ENCODE data around the gene SLCO3A1. TPM values are rescaled to one million over a fixed set of nuclear protein-coding genes. Genes with fewer than 3 reads are reported as not detected.

The SLCO3A1 gene
- total and polyA plus RNA-seq, 2 donors (not counting 1 experiment from before 2014, with no cell fraction given), result 8.1 to 16.8 TPM

GRCh38 chr15:92164327-92165000 is 311.0 kb downstream of the SLCO3A1 start:
- Histone ChIP-seq H3K79me2 (ENCODE audit: control insufficient read depth, insufficient read depth, low read length) (no peaks in the 10 kb centered on the region), H3K36me3 (ENCODE audit: control insufficient read depth, insufficient read depth, low read length) (no peaks in the 10 kb centered on the region), H3K4me1 (ENCODE audit: control insufficient read depth, extremely low read depth, insufficient read depth, low read length) (no peaks in the 10 kb centered on the region), H3K4me2 (ENCODE audit: extremely low read depth, insufficient read depth, low read length) (no peak overlapping the region), H4K20me1 (ENCODE audit: control insufficient read depth, extremely low read depth, insufficient read depth, low read length) (no peaks in the 10 kb centered on the region), H3K27me3 (ENCODE audit: control insufficient read depth, insufficient read depth, low read length) (no peaks in the 10 kb centered on the region), H2AFZ (ENCODE audit: low read length) (no peak overlapping the region), H3K4me3 (replicated peaks in 1 of 4; ENCODE audit: control extremely low read depth in 1 of 4, insufficient read depth in 1 of 4, low read depth in 3 of 4, low read length in 4 of 4) (no peak overlapping the region), H3K27ac (ENCODE audit: insufficient read depth, low read length) (no peak overlapping the region), H3K9ac (ENCODE audit: insufficient read depth, low read length) (no peak overlapping the region), H3K9me3 (ENCODE audit: control insufficient read depth, insufficient read depth, low read depth, low read length) (no peaks in the 10 kb centered on the region)
- TF ChIP-seq EZH2 (IDR thresholded peaks at IDR 0.05; ENCODE audit: low read length, missing control alignments), result no peak
- TF ChIP-seq, protein P1, sequence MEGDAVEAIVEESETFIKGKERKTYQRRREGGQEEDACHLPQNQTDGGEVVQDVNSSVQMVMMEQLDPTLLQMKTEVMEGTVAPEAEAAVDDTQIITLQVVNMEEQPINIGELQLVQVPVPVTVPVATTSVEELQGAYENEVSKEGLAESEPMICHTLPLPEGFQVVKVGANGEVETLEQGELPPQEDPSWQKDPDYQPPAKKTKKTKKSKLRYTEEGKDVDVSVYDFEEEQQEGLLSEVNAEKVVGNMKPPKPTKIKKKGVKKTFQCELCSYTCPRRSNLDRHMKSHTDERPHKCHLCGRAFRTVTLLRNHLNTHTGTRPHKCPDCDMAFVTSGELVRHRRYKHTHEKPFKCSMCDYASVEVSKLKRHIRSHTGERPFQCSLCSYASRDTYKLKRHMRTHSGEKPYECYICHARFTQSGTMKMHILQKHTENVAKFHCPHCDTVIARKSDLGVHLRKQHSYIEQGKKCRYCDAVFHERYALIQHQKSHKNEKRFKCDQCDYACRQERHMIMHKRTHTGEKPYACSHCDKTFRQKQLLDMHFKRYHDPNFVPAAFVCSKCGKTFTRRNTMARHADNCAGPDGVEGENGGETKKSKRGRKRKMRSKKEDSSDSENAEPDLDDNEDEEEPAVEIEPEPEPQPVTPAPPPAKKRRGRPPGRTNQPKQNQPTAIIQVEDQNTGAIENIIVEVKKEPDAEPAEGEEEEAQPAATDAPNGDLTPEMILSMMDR (conservative IDR thresholded peaks at IDR 0.05 in 1 of 2, IDR thresholded peaks at IDR 0.05 in 1 of 2; ENCODE audit: low read depth in 1 of 2, low read length in 2 of 2), result no peak
- peak in 1 of 2 donors; percentile 90 for DNase-seq (ENCODE audit: low read depth in 2 of 2)

DNA sequence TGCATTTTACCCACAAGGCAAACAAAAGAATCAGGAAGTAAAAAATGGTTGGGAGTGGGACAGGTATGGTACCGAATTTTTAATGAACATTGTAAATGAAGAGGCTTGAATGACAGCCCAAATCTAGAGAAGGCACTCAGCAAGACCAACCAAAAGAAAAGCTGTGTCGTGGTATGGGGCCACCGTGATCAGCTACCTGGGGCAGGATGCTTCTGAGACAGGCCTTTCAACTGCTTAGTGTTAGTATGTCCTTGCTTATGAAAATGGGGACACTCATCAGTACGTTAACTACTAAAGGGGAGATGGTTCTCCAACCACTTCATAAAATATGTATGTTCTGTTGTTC is 311.5 kb downstream of the SLCO3A1 start:
- no peak overlapping the region for H3K4me2 ChIP-seq (ENCODE audit: extremely low read depth, insufficient read depth, low read length)
- no peaks in the 10 kb centered on the region for H3K27me3 ChIP-seq (ENCODE audit: control insufficient read depth, insufficient read depth, low read length)
- DNase-seq (ENCODE audit: low read depth in 2 of 2), result no peak
- no peaks in the 10 kb centered on the region for H3K4me1 ChIP-seq (ENCODE audit: control insufficient read depth, extremely low read depth, insufficient read depth, low read length)
- no peaks in the 10 kb centered on the region for H3K9me3 ChIP-seq (ENCODE audit: control insufficient read depth, insufficient read depth, low read depth, low read length)
- no peak overlapping the region for H2AFZ ChIP-seq (ENCODE audit: low read length)
- TF ChIP-seq, protein P1 (conservative IDR thresholded peaks at IDR 0.05 in 1 of 2, IDR thresholded peaks at IDR 0.05 in 1 of 2; ENCODE audit: low read depth in 1 of 2, low read length in 2 of 2), result no peak
- no peak for TF ChIP-seq EZH2 (IDR thresholded peaks at IDR 0.05; ENCODE audit: low read length, missing control alignments)
- no peak overlapping the region for H3K27ac ChIP-seq (ENCODE audit: insufficient read depth, low read length)
- no peak overlapping the region for H3K4me3 ChIP-seq (replicated peaks in 1 of 4; ENCODE audit: control extremely low read depth in 1 of 4, insufficient read depth in 1 of 4, low read depth in 3 of 4, low read length in 4 of 4)
- no peaks in the 10 kb centered on the region for H4K20me1 ChIP-seq (ENCODE audit: control insufficient read depth, extremely low read depth, insufficient read depth, low read length)
- no peak overlapping the region for H3K9ac ChIP-seq (ENCODE audit: insufficient read depth, low read length)
- no peaks in the 10 kb centered on the region for H3K36me3 ChIP-seq (ENCODE audit: control insufficient read depth, insufficient read depth, low read length)
- no peaks in the 10 kb centered on the region for H3K79me2 ChIP-seq (ENCODE audit: control insufficient read depth, insufficient read depth, low read length)

DNA sequence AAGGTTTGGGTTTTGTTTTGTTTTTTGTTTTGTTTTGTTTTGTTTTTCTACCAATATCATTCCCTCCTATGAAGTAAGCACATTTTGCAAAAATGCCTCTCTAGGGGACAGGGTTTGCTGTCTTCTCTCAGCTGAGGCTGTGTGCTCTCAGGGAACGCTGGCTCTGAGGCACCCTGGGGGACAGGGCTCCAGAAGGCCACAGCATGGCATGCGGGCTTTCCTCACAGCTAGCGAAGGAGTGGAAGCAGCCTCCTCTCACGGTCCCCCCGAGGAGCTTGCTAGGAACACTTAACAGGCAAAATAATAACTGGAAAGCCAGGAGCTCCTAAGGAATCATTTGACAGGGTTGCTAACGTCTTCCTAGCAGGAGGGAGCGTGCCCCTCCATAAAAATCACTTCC is 312.5 kb downstream of the SLCO3A1 start:
- H2AFZ ChIP-seq (ENCODE audit: low read length), result no peak overlapping the region

More for the DNA sequence above, 312.5 kb downstream of the SLCO3A1 start:
- no peaks in the 10 kb centered on the region for H3K27me3 ChIP-seq (ENCODE audit: control insufficient read depth, insufficient read depth, low read length)
- no peaks in the 10 kb centered on the region for H3K9me3 ChIP-seq (ENCODE audit: control insufficient read depth, insufficient read depth, low read depth, low read length)
- no peak overlapping the region for H3K9ac ChIP-seq (ENCODE audit: insufficient read depth, low read length)
- no peaks in the 10 kb centered on the region for H4K20me1 ChIP-seq (ENCODE audit: control insufficient read depth, extremely low read depth, insufficient read depth, low read length)
- TF ChIP-seq, protein P1 (conservative IDR thresholded peaks at IDR 0.05 in 1 of 2, IDR thresholded peaks at IDR 0.05 in 1 of 2; ENCODE audit: low read depth in 1 of 2, low read length in 2 of 2), result no peak
- TF ChIP-seq EZH2 (IDR thresholded peaks at IDR 0.05; ENCODE audit: low read length, missing control alignments), result no peak
- H3K4me2 ChIP-seq (ENCODE audit: extremely low read depth, insufficient read depth, low read length), result no peak overlapping the region
- no peaks in the 10 kb centered on the region for H3K79me2 ChIP-seq (ENCODE audit: control insufficient read depth, insufficient read depth, low read length)
- H3K36me3 ChIP-seq (ENCODE audit: control insufficient read depth, insufficient read depth, low read length), result no peaks in the 10 kb centered on the region
- no peak overlapping the region for H3K27ac ChIP-seq (ENCODE audit: insufficient read depth, low read length)
- DNase-seq (ENCODE audit: low read depth in 2 of 2), result no peak
- no peak overlapping the region for H3K4me3 ChIP-seq (replicated peaks in 1 of 4; ENCODE audit: control extremely low read depth in 1 of 4, insufficient read depth in 1 of 4, low read depth in 3 of 4, low read length in 4 of 4)
- no peaks in the 10 kb centered on the region for H3K4me1 ChIP-seq (ENCODE audit: control insufficient read depth, extremely low read depth, insufficient read depth, low read length)
